Trophoblast cell (in vitro differentiated cells and primary cell): Measurements from ENCODE around the gene PLG.
"Not testable (repeated sequence)": the region's sequence is repeated elsewhere in the genome, so short reads cannot be mapped to it uniquely, and the experiment has no call there.

Experiments used
- DNase-seq, 2 donors: peaks; one replicate each; pipeline ENCODE4 v3.0.0-alpha.2; 2016
- H2AFZ ChIP-seq: 2 replicates; pipeline ENCODE4 v1.6.1; 2013; ENCODE audit warnings: low read length, moderate library complexity, mild to moderate bottlenecking; ENCODE audit not compliant: insufficient read depth, poor library complexity
- H2AK5ac ChIP-seq: 2 replicates; pipeline ENCODE4 v1.6.1; 2013; ENCODE audit warnings: mild to moderate bottlenecking, low read length
- H2BK120ac ChIP-seq: 2 replicates; pipeline ENCODE4 v1.6.1; 2013; ENCODE audit warnings: low read length, mild to moderate bottlenecking, moderate library complexity; ENCODE audit not compliant: insufficient read depth, poor library complexity
- H2BK12ac ChIP-seq: 2 replicates; pipeline ENCODE4 v1.6.1; 2013; ENCODE audit warnings: mild to moderate bottlenecking, low read length, moderate library complexity
- H2BK5ac ChIP-seq: 2 replicates; pipeline ENCODE4 v1.6.1; 2013; ENCODE audit warnings: low read length, low read depth, moderate library complexity, mild to moderate bottlenecking; ENCODE audit not compliant: poor library complexity
- H3K14ac ChIP-seq: 2 replicates; pipeline ENCODE4 v1.6.1; 2013; ENCODE audit warnings: mild to moderate bottlenecking, low read length
- H3K18ac ChIP-seq: 2 replicates; pipeline ENCODE4 v1.6.1; 2013; ENCODE audit warnings: mild to moderate bottlenecking, low read length
- H3K23ac ChIP-seq: 2 replicates; pipeline ENCODE4 v1.6.1; 2013; ENCODE audit warnings: low read length
- H3K27ac ChIP-seq: 2 replicates; pipeline ENCODE4 v1.5.1; 2013; ENCODE audit warnings: low read depth, mild to moderate bottlenecking, inconsistent platforms, low read length, moderate library complexity
- H3K27me3 ChIP-seq: 2 replicates; pipeline ENCODE4 v1.6.1; 2013; ENCODE audit warnings: inconsistent platforms, mild to moderate bottlenecking, low read length, moderate library complexity; ENCODE audit not compliant: insufficient read depth
- H3K36me3 ChIP-seq, 2 experiments: 1 replicate in 1 of 2; 2 replicates in 1 of 2; pipeline ENCODE4 v1.6.1; 2013; ENCODE audit warnings: low read length in 2 of 2, mild to moderate bottlenecking in 2 of 2, moderate library complexity in 1 of 2; ENCODE audit not compliant: insufficient read depth in 2 of 2, control insufficient read depth in 1 of 2
- H3K4ac ChIP-seq: 2 replicates; pipeline ENCODE4 v1.6.1; 2013; ENCODE audit warnings: low read depth, mild to moderate bottlenecking, low read length, moderate library complexity
- H3K4me1 ChIP-seq, 2 experiments: 1 replicate in 1 of 2; 2 replicates in 1 of 2; pipeline ENCODE4 v1.6.1; 2013; ENCODE audit warnings: low read length in 2 of 2, mild to moderate bottlenecking in 2 of 2, moderate library complexity in 1 of 2; ENCODE audit not compliant: insufficient read depth in 2 of 2, control insufficient read depth in 1 of 2
- H3K4me2 ChIP-seq: 2 replicates; pipeline ENCODE4 v1.6.1; 2013; ENCODE audit warnings: inconsistent platforms, mild to moderate bottlenecking, low read length, moderate library complexity
- H3K4me3 ChIP-seq: 2 replicates; pipeline ENCODE4 v1.5.1; 2013; ENCODE audit warnings: mild to moderate bottlenecking, low read depth, low read length, inconsistent platforms
- H3K79me1 ChIP-seq: one replicate; pipeline ENCODE4 v1.6.1; 2013; ENCODE audit warnings: low read length
- H3K79me2 ChIP-seq: 2 replicates; pipeline ENCODE4 v1.6.1; 2013; ENCODE audit warnings: low read length, mild to moderate bottlenecking; ENCODE audit not compliant: control insufficient read depth, insufficient read depth, poor library complexity
- H3K9ac ChIP-seq: 2 replicates; pipeline ENCODE4 v1.6.1; 2013; ENCODE audit warnings: mild to moderate bottlenecking, low read length
- H3K9me3 ChIP-seq: 2 replicates; pipeline ENCODE4 v1.6.1; 2013; ENCODE audit warnings: low read depth, mild to moderate bottlenecking, control low read depth, inconsistent platforms, low read length; ENCODE audit not compliant: insufficient read depth
- H4K12ac ChIP-seq: 2 replicates; pipeline ENCODE4 v1.6.1; 2013; ENCODE audit warnings: low read depth, mild to moderate bottlenecking, low read length, moderate library complexity
- H4K8ac ChIP-seq: 2 replicates; pipeline ENCODE4 v1.6.1; 2013; ENCODE audit warnings: low read depth, mild to moderate bottlenecking, low read length, moderate library complexity
- H4K91ac ChIP-seq: one replicate; pipeline ENCODE4 v1.6.1; 2013; ENCODE audit warnings: low read depth, mild to moderate bottlenecking, low read length, moderate library complexity
- WGBS: extraction: QIAGEN DNeasy Blood & Tissue Kit; methylation state at CpG from one replicate; pipeline ENCODE4 v1.1.7; 2013; ENCODE audit warnings: missing lambda C conversion rate; ENCODE audit not compliant: insufficient read length, insufficient coverage; ENCODE audit errors: extremely low coverage; 5-methylcytosine and 5-hydroxymethylcytosine counted together

PLG gene

GRCh38 chr6:160750276-160750689 is 48.2 kb downstream of the PLG start:
- no peaks in the 10 kb centered on the region for H3K4me1 ChIP-seq
- H2BK12ac ChIP-seq = no peak overlapping the region
- H3K14ac ChIP-seq = no peak overlapping the region
- H3K18ac ChIP-seq = no peak overlapping the region
- no peak overlapping the region for H4K8ac ChIP-seq
- no peak overlapping the region for H2BK120ac ChIP-seq
- WGBS = no CpG with 5 or more reads among the region's 5 CpGs
- DNase-seq = peak in 1 of 2 donors; percentile 6
- H2AK5ac ChIP-seq = no peak overlapping the region
- H3K79me1 ChIP-seq = no peaks in the 10 kb centered on the region
- H3K4me2 ChIP-seq = no peak overlapping the region
- H3K36me3 ChIP-seq = no peaks in the 10 kb centered on the region
- no peak overlapping the region for H3K4ac ChIP-seq
- no peak overlapping the region for H4K12ac ChIP-seq
- no peaks in the 10 kb centered on the region for H3K79me2 ChIP-seq
- H2AFZ ChIP-seq = no peak overlapping the region
- no peak overlapping the region for H3K9ac ChIP-seq
- H3K23ac ChIP-seq = no peak overlapping the region
- no peak overlapping the region for H3K4me3 ChIP-seq
- H2BK5ac ChIP-seq = no peak overlapping the region
- H3K27me3 ChIP-seq = no peaks in the 10 kb centered on the region
- H3K27ac ChIP-seq = no peak overlapping the region
- H4K91ac ChIP-seq = no peak overlapping the region
- H3K9me3 ChIP-seq = peaks cover 3% of the 10 kb centered on the region

- not testable (repeated sequence) for H3K4ac ChIP-seq, H3K14ac ChIP-seq, DNase-seq, H4K91ac ChIP-seq, H3K4me1 ChIP-seq, H2BK120ac ChIP-seq, H3K79me1 ChIP-seq, H2BK12ac ChIP-seq, H3K27me3 ChIP-seq, H3K18ac ChIP-seq, H2BK5ac ChIP-seq, H3K4me3 ChIP-seq, H3K9me3 ChIP-seq, H2AFZ ChIP-seq, H3K4me2 ChIP-seq, H3K79me2 ChIP-seq, H3K36me3 ChIP-seq, H3K23ac ChIP-seq, H4K12ac ChIP-seq, H4K8ac ChIP-seq, H3K9ac ChIP-seq, H2AK5ac ChIP-seq, H3K27ac ChIP-seq
- WGBS = no CpG with 5 or more reads among the region's 4 CpGs
These were observed 51.2 kb downstream of the PLG start for GRCh38 chr6:160753211-160753610.

- Histone ChIP-seq H3K4ac (no peak overlapping the region), H3K4me1 (no peaks in the 10 kb centered on the region), H3K4me3 (no peak overlapping the region), H2AFZ (no peak overlapping the region), H2AK5ac (no peak overlapping the region), H2BK5ac (no peak overlapping the region), H3K27me3 (no peaks in the 10 kb centered on the region), H2BK12ac (no peak overlapping the region), H3K4me2 (no peak overlapping the region), H3K9me3 (no peaks in the 10 kb centered on the region), H2BK120ac (no peak overlapping the region), H4K91ac (no peak overlapping the region), H3K27ac (no peak overlapping the region), H3K79me1 (no peaks in the 10 kb centered on the region), H3K79me2 (no peaks in the 10 kb centered on the region), H3K9ac (no peak overlapping the region), H4K8ac (no peak overlapping the region), H4K12ac (no peak overlapping the region), H3K36me3 (no peaks in the 10 kb centered on the region), H3K14ac (no peak overlapping the region), H3K23ac (no peak overlapping the region), H3K18ac (no peak overlapping the region)
- no peak for DNase-seq
- WGBS = no CpG with 5 or more reads among the region's 2 CpGs
These were observed 53.1 kb downstream of the PLG start for GRCh38 chr6:160755165-160755564.

GRCh38 chr6:160756021-160756420 is 54.0 kb downstream of the PLG start:
- DNase-seq = no peak
- Histone ChIP-seq H3K14ac (no peak overlapping the region), H2AK5ac (no peak overlapping the region), H4K91ac (no peak overlapping the region), H3K4me1 (no peaks in the 10 kb centered on the region), H2BK5ac (no peak overlapping the region), H3K23ac (no peak overlapping the region), H2BK120ac (no peak overlapping the region), H3K9me3 (no peaks in the 10 kb centered on the region), H3K36me3 (no peaks in the 10 kb centered on the region), H4K8ac (no peak overlapping the region), H3K79me2 (no peaks in the 10 kb centered on the region), H3K4me3 (no peak overlapping the region), H3K27me3 (no peaks in the 10 kb centered on the region), H3K18ac (no peak overlapping the region), H4K12ac (no peak overlapping the region), H3K9ac (no peak overlapping the region), H3K27ac (no peak overlapping the region), H2AFZ (no peak overlapping the region), H2BK12ac (no peak overlapping the region), H3K4me2 (no peak overlapping the region), H3K79me1 (no peaks in the 10 kb centered on the region), H3K4ac (no peak overlapping the region)
- WGBS = no CpG with 5 or more reads among the region's 1 CpG
